ENCODE results near the gene TBL1X. TPM values are rescaled to one million over a fixed set of nuclear protein-coding genes. Genes with fewer than 3 reads are reported as not detected.

TBL1X gene
- total and polyA plus RNA-seq, 2 of the 4 experiments (the other 2 are of a cell fraction): 16.2 to 20.8 TPM

DNA sequence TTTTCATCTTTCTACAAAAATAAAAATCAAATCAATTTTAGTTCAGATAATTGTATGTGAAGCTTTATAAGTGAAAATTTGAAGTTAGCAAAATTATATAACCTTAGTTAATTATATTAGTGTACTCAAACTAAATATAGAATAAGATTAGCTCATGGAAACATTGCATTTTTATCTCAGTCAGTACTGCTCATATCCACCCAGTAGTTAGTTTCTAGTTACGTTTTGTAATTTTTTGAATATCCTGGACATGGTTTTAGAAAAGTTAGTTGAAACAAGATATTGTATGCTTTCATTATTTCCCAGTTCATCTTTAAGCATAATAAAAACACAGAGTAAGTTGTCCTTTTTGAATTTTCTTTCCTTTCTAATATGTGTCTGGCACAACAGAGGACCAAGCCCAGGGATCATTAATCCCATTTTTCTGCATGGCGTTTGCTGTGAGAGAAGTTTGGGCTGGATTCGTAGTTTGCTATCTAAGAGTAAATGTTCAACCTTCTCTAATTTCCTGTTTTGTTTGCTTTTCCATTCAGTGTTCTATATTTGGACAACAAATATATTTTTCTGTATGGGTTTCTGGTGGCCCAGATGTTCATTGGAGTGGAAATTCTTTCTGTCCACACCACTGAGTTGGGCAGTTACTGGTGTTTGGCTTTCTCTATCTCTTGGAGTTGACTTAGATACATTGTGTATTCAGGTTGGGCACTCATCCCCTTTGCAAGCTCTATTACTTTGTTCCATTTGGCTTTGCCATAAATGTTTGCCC lies 12.1 kb downstream of the TBL1X start:
- peaks cover 30% of the 10 kb centered on the region; the same call in 1 of the 2 replicates for H4K20me1 ChIP-seq (ENCODE audit: insufficient read depth, low read length)
- no peak overlapping the region for H3K18ac ChIP-seq (ENCODE audit: low read depth, low read length)
- peaks cover 1% of the 10 kb centered on the region; the same call in 1 of the 2 replicates for H3K4me1 ChIP-seq (ENCODE audit: control insufficient read depth, insufficient read depth, low read length)
- no peaks in the 10 kb centered on the region for H3K27me3 ChIP-seq (ENCODE audit: control insufficient read depth, insufficient read depth, low read length)
- H2BK20ac ChIP-seq (ENCODE audit: low read depth, low read length): no peak overlapping the region
- WGBS, 2 experiments (ENCODE audit: extremely low coverage in 2 of 2, insufficient read length in 1 of 2): no CpG with 5 or more reads among the region's 3 CpGs
- no peak overlapping the region for H3K27ac ChIP-seq (ENCODE audit: insufficient read depth, low read length)
- H3K23ac ChIP-seq (ENCODE audit: low read depth, low read length): no peak overlapping the region
- H3K9me3 ChIP-seq (ENCODE audit: control insufficient read depth, insufficient read depth, low read length): no peaks in the 10 kb centered on the region
- H2AK5ac ChIP-seq (ENCODE audit: low read depth, low read length): no peak overlapping the region
- H2BK120ac ChIP-seq (ENCODE audit: low read depth, low read length): no peak overlapping the region
- H4K5ac ChIP-seq (ENCODE audit: low read depth, low read length): no peak overlapping the region
- TF ChIP-seq CEBPB (IDR thresholded peaks at IDR 0.05; ENCODE audit: low read depth, low read length) (no peak), CHD1 (IDR thresholded peaks at IDR 0.05; ENCODE audit: low read depth, low read length) (no peak), BHLHE40 (IDR thresholded peaks at IDR 0.05; ENCODE audit: low read depth, low read length) (no peak), CTCF (conservative IDR thresholded peaks at IDR 0.05; ENCODE audit: low read depth, low read length) (no peak), RCOR1 (IDR thresholded peaks at IDR 0.05; ENCODE audit: insufficient replicate concordance, low read length) (no peak), MXI1 (IDR thresholded peaks at IDR 0.05; ENCODE audit: borderline replicate concordance, low read depth, low read length) (no peak), RAD21 (IDR thresholded peaks at IDR 0.05; ENCODE audit: low read length) (no peak), ELK1 (IDR thresholded peaks at IDR 0.05; ENCODE audit: borderline replicate concordance, low read depth, low read length) (no peak), POLR2A (IDR thresholded peaks at IDR 0.05; ENCODE audit: low read depth, low read length) (no peak), RFX5 (IDR thresholded peaks at IDR 0.05; ENCODE audit: low read depth, low read length) (no peak), MAFK (IDR thresholded peaks at IDR 0.05; ENCODE audit: low read depth, low read length) (no peak), NFE2L2 (IDR thresholded peaks at IDR 0.05; ENCODE audit: low read depth, low read length) (no peak), MAZ (IDR thresholded peaks at IDR 0.05; ENCODE audit: borderline replicate concordance, low read depth, low read length) (no peak), FOS (IDR thresholded peaks at IDR 0.05; ENCODE audit: low read depth, low read length) (no peak), SMC3 (IDR thresholded peaks at IDR 0.05; ENCODE audit: low read depth, low read length) (no peak)
- TF ChIP-seq, protein P1, sequence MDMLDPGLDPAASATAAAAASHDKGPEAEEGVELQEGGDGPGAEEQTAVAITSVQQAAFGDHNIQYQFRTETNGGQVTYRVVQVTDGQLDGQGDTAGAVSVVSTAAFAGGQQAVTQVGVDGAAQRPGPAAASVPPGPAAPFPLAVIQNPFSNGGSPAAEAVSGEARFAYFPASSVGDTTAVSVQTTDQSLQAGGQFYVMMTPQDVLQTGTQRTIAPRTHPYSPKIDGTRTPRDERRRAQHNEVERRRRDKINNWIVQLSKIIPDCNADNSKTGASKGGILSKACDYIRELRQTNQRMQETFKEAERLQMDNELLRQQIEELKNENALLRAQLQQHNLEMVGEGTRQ (IDR thresholded peaks at IDR 0.05; ENCODE audit: low read depth, low read length): no peak
- H2BK5ac ChIP-seq (ENCODE audit: low read depth, low read length, poor library complexity, severe bottlenecking): no peak overlapping the region
- dilution Hi-C loops (cut with HindIII; ENCODE audit: low sequenced_read_pairs, unreplicated experiment): no loop called here
- no peak overlapping the region for H3K56ac ChIP-seq (ENCODE audit: extremely low read depth, insufficient read depth, low read length)
- ATAC-seq (ENCODE audit: low read depth) (no peak), DNase-seq (no peak)
- POLR2A ChIA-PET (ENCODE audit: unreplicated experiment): no interaction called here
- H2AFZ ChIP-seq (replicated peaks; ENCODE audit: low read length, poor library complexity): no peak overlapping the region
- H3K79me1 ChIP-seq (ENCODE audit: low read depth in 1 of 2, low read length in 2 of 2): peaks cover 17 to 31% of the 10 kb centered on the region in 2 experiments
- H2BK15ac ChIP-seq (ENCODE audit: low read depth, low read length): no peak overlapping the region
- H3K4ac ChIP-seq (ENCODE audit: low read depth, low read length): no peak overlapping the region
- H3K14ac ChIP-seq (replicated peaks; ENCODE audit: low read depth, low read length): no peak overlapping the region
- H2AK9ac ChIP-seq (replicated peaks; ENCODE audit: low read depth, low read length, poor library complexity): no peak overlapping the region
- intact Hi-C loops (cut with micrococcal nuclease): no loop called here
- no peak overlapping the region for H4K8ac ChIP-seq (ENCODE audit: low read depth in 2 of 2, low read length in 2 of 2)
- H3K36me3 ChIP-seq (ENCODE audit: control insufficient read depth, insufficient read depth, low read length): no peaks in the 10 kb centered on the region
- no peaks in the 10 kb centered on the region; the same call in none of the 2 replicates for H3K9me1 ChIP-seq (ENCODE audit: insufficient read depth, low read length)
- CTCF ChIA-PET: no interaction called here
- in situ Hi-C loops (cut with MboI; ENCODE audit: low sequenced_read_pairs): no loop called here
- no TSS peak for BruUV-seq (replicated peaks)
- H4K91ac ChIP-seq (ENCODE audit: insufficient read depth, low read depth, low read length): no peak overlapping the region
- no peak overlapping the region for H3K9ac ChIP-seq (ENCODE audit: low read depth, low read length)
- H3K4me2 ChIP-seq (ENCODE audit: low read depth, low read length): no peak overlapping the region
- H3K4me3 ChIP-seq (ENCODE audit: insufficient read depth, low read depth, low read length): no peak overlapping the region

Data from IMR-90 (cell line).